H1 (cell line): Measurements from ENCODE around the gene RAD23B. TPM values are rescaled to one million over a fixed set of nuclear protein-coding genes. Genes with fewer than 3 reads are reported as not detected.
"Not testable (repeated sequence)": the region's sequence is repeated elsewhere in the genome, so short reads cannot be mapped to it uniquely, and the experiment has no call there.

Experiments used
- CTCF ChIA-PET: fragments of 300-600 bp; sonication (Branson Sonifier 250); formaldehyde crosslinking; loops from one replicate; lab custom pipeline; 2021; ENCODE audit not compliant: partially characterized antibody; lab: Charles Lee
- POLR2A ChIA-PET: fragments of 300-600 bp; sonication (Branson Sonifier 250); formaldehyde crosslinking; loops from one replicate; lab custom pipeline; 2021; ENCODE audit warnings: inconsistent platforms; ENCODE audit not compliant: partially characterized antibody; lab: Charles Lee
- DNase-seq, 2 experiments: peaks; one replicate each; pipeline versions ENCODE4 v3.0.0 to v3.0.0-alpha.2; 2010 to 2022; ENCODE audit warnings: low spot score in 2 of 2, low read depth in 1 of 2, mixed read lengths in 1 of 2
- FAIRE-seq: peaks from 2 replicates; lab custom pipeline; 2011; peaks lifted over from hg19 to GRCh38; lab: Jason Lieb, UNC
- H2AFZ ChIP-seq: 2 replicates; pipeline ENCODE4 v1.8.1; 2012; ENCODE audit warnings: low read length, inconsistent platforms
- H2AK5ac ChIP-seq: 2 replicates; pipeline ENCODE4 v1.6.1; 2013; ENCODE audit warnings: low read depth, low read length
- H2BK120ac ChIP-seq: replicated peaks from 2 replicates; pipeline ENCODE3; 2013; ENCODE audit warnings: low read depth, low read length, inconsistent platforms
- H2BK12ac ChIP-seq: 2 replicates; pipeline ENCODE4 v1.6.1; 2013; ENCODE audit warnings: low read depth, low read length
- H2BK15ac ChIP-seq: 2 replicates; pipeline ENCODE4 v1.6.1; 2013; ENCODE audit warnings: low read length
- H2BK20ac ChIP-seq: 2 replicates; pipeline ENCODE4 v1.6.1; 2013; ENCODE audit warnings: low read length
- H2BK5ac ChIP-seq: 2 replicates; pipeline ENCODE4 v1.6.1; 2013; ENCODE audit warnings: low read depth, low read length
- H3K14ac ChIP-seq: 2 replicates; pipeline ENCODE4 v1.6.1; 2013; ENCODE audit warnings: inconsistent platforms; ENCODE audit not compliant: insufficient read length
- H3K18ac ChIP-seq: 2 replicates; pipeline ENCODE4 v1.6.1; 2013; ENCODE audit warnings: low read length; ENCODE audit errors: extremely low read depth
- H3K23ac ChIP-seq: 2 replicates; pipeline ENCODE4 v1.6.1; 2013; ENCODE audit warnings: inconsistent platforms; ENCODE audit not compliant: insufficient read length
- H3K23me2 ChIP-seq: 2 replicates; pipeline ENCODE4 v1.6.1; 2013; ENCODE audit warnings: low read depth, low read length
- H3K27ac ChIP-seq: 2 replicates; pipeline ENCODE4 v1.6.1; 2011; ENCODE audit warnings: low read depth, low read length, inconsistent platforms
- H3K27me3 ChIP-seq, 4 experiments: replicated peaks in 1 of 4; 1 replicate in 1 of 4; 2 replicates in 3 of 4; pipeline versions ENCODE4 v1.6.1 to v1.8.1; 2011 to 2013; ENCODE audit warnings: low read length in 3 of 4, mild to moderate bottlenecking in 3 of 4, inconsistent platforms in 2 of 4, mixed read lengths in 2 of 4, moderate library complexity in 1 of 4; ENCODE audit not compliant: control insufficient read depth in 3 of 4, insufficient read depth in 3 of 4; ENCODE audit errors: extremely low read depth in 1 of 4
- H3K36me3 ChIP-seq, 4 experiments: 2 replicates each; pipeline versions ENCODE4 v1.6.1 to v1.8.1; 2011 to 2013; ENCODE audit warnings: mild to moderate bottlenecking in 4 of 4, low read length in 3 of 4, moderate library complexity in 2 of 4, control low read depth in 1 of 4, inconsistent platforms in 1 of 4; ENCODE audit not compliant: insufficient read depth in 4 of 4, control insufficient read depth in 2 of 4
- H3K4ac ChIP-seq: replicated peaks from 2 replicates; pipeline ENCODE3; 2013; ENCODE audit warnings: low read length, low read depth, mixed read lengths, inconsistent platforms; ENCODE audit not compliant: insufficient read length
- H3K4me1 ChIP-seq, 4 experiments: replicated peaks in 1 of 4; 1 replicate in 1 of 4; 2 replicates in 3 of 4; pipeline versions ENCODE4 v1.6.1 to v1.8.1; 2011 to 2013; ENCODE audit warnings: low read length in 3 of 4, inconsistent platforms in 2 of 4, mixed read lengths in 1 of 4; ENCODE audit not compliant: insufficient read depth in 4 of 4, control insufficient read depth in 3 of 4
- H3K4me2 ChIP-seq, 2 experiments: 2 replicates each; pipeline versions ENCODE4 v1.6.1 to v1.8.1; 2011 to 2013; ENCODE audit warnings: low read depth in 2 of 2, low read length in 2 of 2, control low read depth in 1 of 2, inconsistent platforms in 1 of 2, mild to moderate bottlenecking in 1 of 2; ENCODE audit not compliant: insufficient read depth in 1 of 2
- H3K4me3 ChIP-seq, 4 experiments: fragments of 200-600, 300-600 bp in 1 of 4; sonication (generic), shearing (Covaris generic), sonication (Bioruptor Twin) in 1 of 4; 2 replicates each; pipeline versions ENCODE4 v1.5.1 to v1.8.1; 2011 to 2016; ENCODE audit warnings: low read length in 4 of 4, low read depth in 3 of 4, control low read depth in 2 of 4, inconsistent platforms in 2 of 4, mild to moderate bottlenecking in 2 of 4, mixed read lengths in 1 of 4, moderate library complexity in 1 of 4; ENCODE audit not compliant: insufficient read depth in 2 of 4; ENCODE audit errors: extremely low read depth in 1 of 4
- H3K56ac ChIP-seq: replicated peaks from 2 replicates; pipeline ENCODE3; 2013; ENCODE audit warnings: low read depth, mild to moderate bottlenecking, mixed read lengths, low read length, inconsistent platforms; ENCODE audit not compliant: insufficient read length
- H3K79me1 ChIP-seq: 2 replicates; pipeline ENCODE4 v1.6.1; 2013; ENCODE audit warnings: low read depth, low read length, control low read depth
- H3K79me2 ChIP-seq, 2 experiments: 2 replicates each; pipeline versions ENCODE4 v1.6.1 to v1.8.1; 2012 to 2013; ENCODE audit warnings: low read length in 2 of 2, mild to moderate bottlenecking in 2 of 2, inconsistent platforms in 1 of 2; ENCODE audit not compliant: insufficient read depth in 2 of 2, control insufficient read depth in 1 of 2
- H3K9ac ChIP-seq, 4 experiments: replicated peaks in 1 of 4; 1 replicate in 1 of 4; 2 replicates in 3 of 4; pipeline versions ENCODE4 v1.6.1 to v1.8.1; 2011 to 2013; ENCODE audit warnings: low read depth in 3 of 4, low read length in 3 of 4, control low read depth in 2 of 4, mild to moderate bottlenecking in 2 of 4, moderate library complexity in 2 of 4, inconsistent platforms in 1 of 4; ENCODE audit errors: extremely low read depth in 1 of 4
- H3K9me3 ChIP-seq, 2 experiments: 2 replicates each; pipeline versions ENCODE4 v1.6.1 to v1.8.1; 2012 to 2013; ENCODE audit warnings: mild to moderate bottlenecking in 2 of 2, moderate library complexity in 2 of 2, control low read depth in 1 of 2, inconsistent platforms in 1 of 2, low read depth in 1 of 2, low read length in 1 of 2, mixed read lengths in 1 of 2; ENCODE audit not compliant: insufficient read depth in 2 of 2
- H4K20me1 ChIP-seq, 2 experiments: replicated peaks in 1 of 2; 2 replicates each; pipeline versions ENCODE3 to v1.8.1; 2011 to 2013; ENCODE audit warnings: inconsistent platforms in 2 of 2, low read length in 2 of 2, mild to moderate bottlenecking in 1 of 2; ENCODE audit not compliant: insufficient read depth in 2 of 2, control insufficient read depth in 1 of 2
- H4K5ac ChIP-seq: 2 replicates; pipeline ENCODE4 v1.6.1; 2013; ENCODE audit warnings: low read length, low read depth, mixed read lengths, inconsistent platforms; ENCODE audit not compliant: insufficient read length
- H4K8ac ChIP-seq: 2 replicates; pipeline ENCODE4 v1.8.0; 2013; ENCODE audit warnings: mild to moderate bottlenecking, moderate library complexity, low read length, inconsistent platforms; ENCODE audit not compliant: insufficient read depth; ENCODE audit errors: extremely low read depth
- H4K91ac ChIP-seq: replicated peaks from 2 replicates; pipeline ENCODE3; 2013; ENCODE audit warnings: low read length, mixed read lengths, inconsistent platforms; ENCODE audit not compliant: insufficient read length
- WGBS, 2 experiments: shearing (Covaris generic) in 1 of 2; methylation state at CpG; one replicate each; pipeline versions ENCODE4 v1.1.6 to v1.1.7; 2013 to 2015; ENCODE audit warnings: low lambda C conversion rate in 2 of 2, mixed read lengths in 2 of 2, inconsistent platforms in 1 of 2, low coverage in 1 of 2, missing lambda C conversion rate in 1 of 2; ENCODE audit not compliant: insufficient replicate concordance in 2 of 2, insufficient coverage in 1 of 2, insufficient read length in 1 of 2; ENCODE audit errors: extremely low coverage in 1 of 2, missing lambda C conversion rate in 1 of 2; 5-methylcytosine and 5-hydroxymethylcytosine counted together
- polyA plus RNA-seq, 7 experiments: library from polyadenylated mRNA; depleted of rRNA in 3 of 7; stranded (reverse) in 5 of 7; unstranded in 2 of 7; fragments of >200 nt in 5 of 7; fragments of 200-250 nt in 2 of 7; gene quantifications; 1 replicate in 5 of 7; 2 replicates in 1 of 7; 4 replicates in 1 of 7; pipeline versions ENCODE4 v1.2.1 to v1.2.3, GENCODE V29; 2011 to 2013; ENCODE audit warnings: missing spikeins in 2 of 7, mixed read lengths in 2 of 7
- total RNA-seq: library from RNA; stranded (reverse); fragmentation: NEBNext Ultra II Directional; extraction: Animal tissue kit (Norgen Biotek cat#: 25700); gene quantifications from 2 replicates; pipeline ENCODE4 v1.2.1, GENCODE V29; 2021

Gene RAD23B
- total and polyA plus RNA-seq, 2 of the 8 experiments (the other 6 are each of a cell fraction or from before 2014, with no cell fraction given) = 97.1 to 165 TPM

DNA sequence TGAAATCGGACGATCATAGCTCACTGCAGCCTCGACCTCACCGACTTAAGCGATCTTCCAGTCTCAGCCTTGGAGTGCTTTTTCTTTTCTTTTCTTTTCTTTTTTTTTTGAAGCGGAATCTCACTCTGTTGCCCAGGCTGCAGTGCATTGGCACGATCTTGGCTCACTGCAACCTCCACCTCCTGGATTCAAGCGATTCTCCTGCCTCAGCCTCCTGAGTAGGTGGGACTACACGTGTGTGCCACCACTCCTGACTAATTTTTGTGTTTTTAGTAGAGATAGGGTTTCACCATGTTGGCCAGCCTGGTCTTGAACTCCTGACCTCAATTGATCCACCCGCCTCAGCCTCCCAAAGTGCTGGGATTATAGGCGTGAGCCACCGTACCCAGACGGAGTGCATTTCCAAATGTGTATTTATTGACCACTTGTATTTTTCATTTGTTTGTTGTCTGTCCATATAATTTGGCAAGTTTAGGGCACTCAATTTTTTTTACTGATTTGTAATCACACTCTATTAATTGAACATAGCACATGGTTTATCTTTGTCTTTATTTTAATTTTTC, 23.2 kb upstream of the RAD23B start:
- DNase-seq, H2BK20ac ChIP-seq, H3K79me1 ChIP-seq, H3K9me3 ChIP-seq, H4K91ac ChIP-seq, H3K79me2 ChIP-seq, H2AK5ac ChIP-seq, H3K4me2 ChIP-seq, H3K23me2 ChIP-seq, H3K14ac ChIP-seq, H3K36me3 ChIP-seq, H2BK15ac ChIP-seq, FAIRE-seq, H2BK120ac ChIP-seq, H4K20me1 ChIP-seq, H3K18ac ChIP-seq, H4K5ac ChIP-seq, H3K4me3 ChIP-seq, H3K4me1 ChIP-seq, H4K8ac ChIP-seq, H3K56ac ChIP-seq, H3K27ac ChIP-seq, H2BK12ac ChIP-seq, H2BK5ac ChIP-seq, H2AFZ ChIP-seq, H3K27me3 ChIP-seq, H3K9ac ChIP-seq, H3K23ac ChIP-seq, H3K4ac ChIP-seq: not testable (repeated sequence)
- WGBS, 2 experiments = 89% methylated on average over 12 of the region's 13 CpGs; no CpG with 5 or more reads in 1 of the 2 experiments
- CTCF ChIA-PET = interaction anchor here (0.8 to 2.2 kb wide), 8 partner anchors 10 to 81 kb away, joined by 3 to 14 read pairs (median 6); no protein-coding TSS in a partner anchor
- POLR2A ChIA-PET = interaction anchor here (0.9 to 2.0 kb wide), 5 partner anchors 10 to 396 kb away, joined by 3 to 8 read pairs (median 4); partner anchors contain the start of gene RAD23B
